Measurements from ENCODE around the gene AUTS2. TPM values are rescaled to one million over a fixed set of nuclear protein-coding genes. Genes with fewer than 3 reads are reported as not detected.

AUTS2 gene
- total and polyA plus RNA-seq, 9 of the 15 experiments (the other 6 are each of a cell fraction or from before 2014, with no cell fraction given) = 0.58 TPM; not detected in 8

GRCh38 chr7:70781922-70782311, 1183.6 kb downstream of the AUTS2 start:
- H3K4me2 ChIP-seq (ENCODE audit: insufficient read depth, low read length) = no peak overlapping the region
- TF ChIP-seq BRD9 (IDR thresholded peaks at IDR 0.05; ENCODE audit: low read depth, partially characterized antibody) = no peak
- no peak for TF ChIP-seq RBM17 (IDR thresholded peaks at IDR 0.05; ENCODE audit: borderline replicate concordance, low read depth, low read length)
- TF ChIP-seq ZNF354B (CRISPR knock-in tag; IDR thresholded peaks at IDR 0.05) = no peak
- TF ChIP-seq TSC22D4 (tag; IDR thresholded peaks at IDR 0.05) = no peak
- TF ChIP-seq ZNF3 (CRISPR knock-in tag; IDR thresholded peaks at IDR 0.05) = no peak
- no peak for TF ChIP-seq MAFK (IDR thresholded peaks at IDR 0.05; ENCODE audit: low read length)
- no peak for TF ChIP-seq ETS1 (conservative IDR thresholded peaks at IDR 0.05; ENCODE audit: control insufficient read depth, low read depth, low read length)
- TF ChIP-seq ZNF436 (CRISPR knock-in tag; IDR thresholded peaks at IDR 0.05) = no peak
- TF ChIP-seq RAD21 (CRISPR knock-in tag; conservative IDR thresholded peaks at IDR 0.05 in 1 of 2, IDR thresholded peaks at IDR 0.05 in 1 of 2) = no peak
- no peak for TF ChIP-seq SP2 (IDR thresholded peaks at IDR 0.05; ENCODE audit: extremely low read depth, low read depth, low read length, poor library complexity, severe bottlenecking)
- TF ChIP-seq NFYB (IDR thresholded peaks at IDR 0.05; ENCODE audit: extremely low read depth, insufficient read length) = no peak
- no peak for TF ChIP-seq CBX5 (IDR thresholded peaks at IDR 0.05; ENCODE audit: borderline replicate concordance, low read depth)
- no peak for TF ChIP-seq TCFL5 (CRISPR knock-in tag; conservative IDR thresholded peaks at IDR 0.05)
- TF ChIP-seq SMARCE1 (IDR thresholded peaks at IDR 0.05) = no peak
- CTCF ChIA-PET (ENCODE audit: low intra/inter-chr PET ratio) = no interaction called here
- WGBS (ENCODE audit: insufficient coverage, low coverage, missing lambda C conversion rate) = 5% methylated on average over 11 of the region's 11 CpGs
- no TSS peak for BruUV-seq (replicated peaks)
- intact Hi-C loops (cut with micrococcal nuclease) (no loop called here), in situ Hi-C loops (cut with MboI) (no loop called here)
- H4K20me1 ChIP-seq (replicated peaks; ENCODE audit: control insufficient read depth, insufficient read depth, low read length) = no peaks in the 10 kb centered on the region; the same call in 1 of the 2 replicates
- H3K9me1 ChIP-seq (ENCODE audit: control insufficient read depth, insufficient read depth, low read length) = no peaks in the 10 kb centered on the region
- no peak overlapping the region for H3K9ac ChIP-seq (ENCODE audit: insufficient read depth in 1 of 2, low read depth in 2 of 2, low read length in 2 of 2)
- no peak overlapping the region for H2AFZ ChIP-seq (ENCODE audit: low read depth, low read length)
- DNase-seq (ENCODE audit: extremely low read depth in 1 of 4, low spot score in 3 of 4) (no peak), ATAC-seq (no peak), FAIRE-seq (no peak)
- no peaks in the 10 kb centered on the region for H3K4me1 ChIP-seq (replicated peaks in 1 of 2; ENCODE audit: control insufficient read depth in 2 of 2, insufficient read depth in 2 of 2, low read length in 2 of 2)
- peaks cover 30 to 38% of the 10 kb centered on the region in 2 experiments; a peak in 4 of 5 replicates for H3K27me3 ChIP-seq (ENCODE audit: control insufficient read depth in 2 of 2, insufficient read depth in 2 of 2, low read length in 2 of 2)
- no peaks in the 10 kb centered on the region for H3K36me3 ChIP-seq (ENCODE audit: control insufficient read depth, insufficient read depth, low read length)
- H3K9me3 ChIP-seq (replicated peaks; ENCODE audit: control insufficient read depth, insufficient read depth, low read depth, low read length) = no peaks in the 10 kb centered on the region
- H3K4me3 ChIP-seq = no peak overlapping the region
- no peaks in the 10 kb centered on the region for H3K79me2 ChIP-seq (ENCODE audit: control insufficient read depth, insufficient read depth, low read length)
- POLR2A ChIA-PET = interaction anchor here (0.6 kb wide), 1 partner anchor 1338 kb away, joined by 3 read pairs; no protein-coding TSS in a partner anchor
- H3K27ac ChIP-seq (ENCODE audit: extremely low read depth, low read depth, low read length) = no peak overlapping the region
